HUDEP-2 (cell line): ENCODE data around the gene CREBBP.

Experiments used
- DNase-seq, 76 experiments: peaks; one replicate each; lab custom pipeline; 2025; ENCODE audit not compliant: unreplicated experiment in 76 of 76; lab: John Stamatoyannopoulos, UW

The CREBBP gene

GRCh38 chr16:3744018-3744417 is 136.5 kb downstream of the CREBBP start:
- no peak for DNase-seq

- DNase-seq, result no peak
Measured at GRCh38 chr16:3740934-3741333, 139.6 kb downstream of the CREBBP start.

- DNase-seq, result no peak
Measured at GRCh38 chr16:3740186-3740585, 140.3 kb downstream of the CREBBP start.

- DNase-seq, result no peak
Measured at GRCh38 chr16:3739636-3740035, 140.9 kb downstream of the CREBBP start.

- DNase-seq, result no peak
Measured at GRCh38 chr16:3738541-3738940, 142.0 kb downstream of the CREBBP start.

GRCh38 chr16:3738128-3738527 is 142.4 kb downstream of the CREBBP start:
- DNase-seq, result no peak

- no peak for DNase-seq
Measured at GRCh38 chr16:3737181-3737580, 143.3 kb downstream of the CREBBP start.

GRCh38 chr16:3736116-3736515 is 144.4 kb downstream of the CREBBP start:
- DNase-seq, result no peak

- no peak for DNase-seq
Measured at GRCh38 chr16:3735541-3735940, 145.0 kb downstream of the CREBBP start.

- no peak for DNase-seq
Measured at GRCh38 chr16:3734758-3735221, 145.7 kb downstream of the CREBBP start.

- DNase-seq, result no peak
Measured at GRCh38 chr16:3734084-3734757, 146.3 kb downstream of the CREBBP start.

- no peak for DNase-seq
Measured at GRCh38 chr16:3732171-3732570, 148.3 kb downstream of the CREBBP start.

GRCh38 chr16:3731126-3731935 is 149.2 kb downstream of the CREBBP start:
- no peak for DNase-seq

GRCh38 chr16:3730161-3731125 is 150.1 kb downstream of the CREBBP start:
- no peak for DNase-seq

GRCh38 chr16:3729161-3730112 is 151.1 kb downstream of the CREBBP start:
- no peak for DNase-seq

- no peak for DNase-seq
Measured at GRCh38 chr16:3728424-3729160, 151.9 kb downstream of the CREBBP start.

- no peak for DNase-seq
Measured at GRCh38 chr16:3727806-3728381, 152.6 kb downstream of the CREBBP start.

GRCh38 chr16:3726021-3726687 is 154.4 kb downstream of the CREBBP start:
- DNase-seq, result no peak
